Sigmoid colon (tissue), 4 donors: ENCODE data around the gene MDM2.

Experiments used
- CTCF ChIP-seq, 4 experiments: fragments of 450-650 bp in 3 of 4; fragments of 200-600 bp in 1 of 4; IDR thresholded peaks; one replicate each; pipeline ENCODE4 v1.5.1; 2016 to 2019; ENCODE audit warnings: antibody characterized with exemption in 4 of 4, mild to moderate bottlenecking in 3 of 4, moderate library complexity in 2 of 4
- POLR2A ChIP-seq, 2 donors: fragments of 450-650 bp; IDR thresholded peaks; one replicate each; pipeline ENCODE4 v1.6.1; 2016; ENCODE audit warnings: antibody characterized with exemption in 2 of 2, mild to moderate bottlenecking in 2 of 2, moderate library complexity in 2 of 2
- POLR2AphosphoS5 ChIP-seq, 4 donors: sonication (generic); formaldehyde crosslinking; IDR thresholded peaks; one replicate each; pipeline ENCODE4 v1.6.1; 2017; ENCODE audit warnings: antibody characterized with exemption in 4 of 4

- TF ChIP-seq CTCF (IDR thresholded peaks at IDR 0.05) (no peak), POLR2A (IDR thresholded peaks at IDR 0.05) (no peak), POLR2AphosphoS5 (IDR thresholded peaks at IDR 0.05) (no peak)
These were observed 17.1 kb upstream of the MDM2 start for GRCh38 chr12:68790952-68791234.
